OCI-LY7 (cell line): ENCODE data around the gene PDE3B. TPM values are rescaled to one million over a fixed set of nuclear protein-coding genes. Genes with fewer than 3 reads are reported as not detected.
"Not testable (repeated sequence)": the region's sequence is repeated elsewhere in the genome, so short reads cannot be mapped to it uniquely, and the experiment has no call there.

Experiments
- BruUV-seq: library from RNA; stranded (reverse); fragments of 400-500 nt; replicated peaks from 2 replicates; lab custom pipeline; 2021; lab: Mats Ljungman, UMichigan
- CTCF ChIA-PET: fragments of 300-600 bp; sonication (Branson Sonifier 250); formaldehyde crosslinking; loops from one replicate; lab custom pipeline; 2022; ENCODE audit warnings: antibody characterized with exemption; ENCODE audit not compliant: unreplicated experiment; lab: Charles Lee
- POLR2A ChIA-PET: fragments of 300-600 bp; sonication (Branson Sonifier 250); formaldehyde crosslinking; loops from one replicate; lab custom pipeline; 2022; ENCODE audit warnings: antibody characterized with exemption; lab: Charles Lee
- DNase-seq: peaks from one replicate; pipeline ENCODE4 v3.0.0-alpha.2; 2015; ENCODE audit warnings: low spot score
- H2AFZ ChIP-seq: fragments of 200-600 bp; sonication (generic), shearing (Covaris generic); 2 replicates; pipeline ENCODE4 v1.6.1; 2014; ENCODE audit warnings: mild to moderate bottlenecking, antibody characterized with exemption, low read length, moderate library complexity
- H3K27ac ChIP-seq: fragments of 200-600 bp; sonication (generic); 2 replicates; pipeline ENCODE4 v1.5.1; 2014; ENCODE audit warnings: mixed run types, low read depth, mild to moderate bottlenecking, moderate library complexity, low read length, inconsistent platforms; ENCODE audit not compliant: poor library complexity, severe bottlenecking
- H3K36me3 ChIP-seq: fragments of 200-600 bp; sonication (generic); 2 replicates; pipeline ENCODE4 v1.6.1; 2014; ENCODE audit warnings: mild to moderate bottlenecking, antibody characterized with exemption, low read length, moderate library complexity, mixed read lengths; ENCODE audit not compliant: insufficient read depth
- H3K4me1 ChIP-seq: fragments of 200-600 bp; sonication (generic); 2 replicates; pipeline ENCODE4 v1.5.1; 2014; ENCODE audit warnings: mild to moderate bottlenecking, low read length; ENCODE audit not compliant: insufficient read depth, poor library complexity, severe bottlenecking
- H3K4me2 ChIP-seq: fragments of 200-600 bp; sonication (generic); 2 replicates; pipeline ENCODE4 v1.6.1; 2014; ENCODE audit warnings: mild to moderate bottlenecking, low read length
- H3K4me3 ChIP-seq: fragments of 200-600 bp; sonication (generic); 2 replicates; pipeline ENCODE4 v1.5.1; 2014; ENCODE audit warnings: mild to moderate bottlenecking, low read depth, low read length; ENCODE audit not compliant: poor library complexity, severe bottlenecking
- H3K79me2 ChIP-seq: fragments of 200-600 bp; sonication (generic); 2 replicates; pipeline ENCODE4 v1.6.1; 2016; ENCODE audit warnings: low read depth, mild to moderate bottlenecking, low read length, moderate library complexity, mixed read lengths; ENCODE audit not compliant: insufficient read depth
- H3K9me2 ChIP-seq: fragments of 200-600 bp; sonication (generic); 2 replicates; pipeline ENCODE4 v1.6.1; 2016; ENCODE audit warnings: mild to moderate bottlenecking, low read length, mixed read lengths; ENCODE audit not compliant: insufficient read depth
- H3K9me3 ChIP-seq: fragments of 200-600 bp; sonication (generic); 2 replicates; pipeline ENCODE4 v1.6.1; 2014; ENCODE audit warnings: mild to moderate bottlenecking, mixed run types, low read length, mixed read lengths
- H4K20me1 ChIP-seq: fragments of 200-600 bp; sonication (generic); 2 replicates; pipeline ENCODE4 v1.6.1; 2014; ENCODE audit warnings: mild to moderate bottlenecking, antibody characterized with exemption, low read length, moderate library complexity, mixed read lengths; ENCODE audit not compliant: insufficient read depth
- CTCF ChIP-seq: fragments of 200-600 bp; sonication (generic); conservative IDR thresholded peaks from 2 replicates; pipeline ENCODE4 v1.5.1; 2014; ENCODE audit warnings: mild to moderate bottlenecking, antibody characterized with exemption, low read length, moderate library complexity, mixed read lengths
- EZH2phosphoT487 ChIP-seq: fragments of 200-600 bp; sonication (generic); IDR thresholded peaks from 2 replicates; pipeline ENCODE4 v1.6.1; 2018; ENCODE audit warnings: low read depth, borderline replicate concordance, mild to moderate bottlenecking, mixed run types, antibody characterized with exemption, low read length, moderate library complexity, mixed read lengths
- intact Hi-C: fragments of 100-400 bp; cut with micrococcal nuclease; formaldehyde crosslinking; loops from one replicate; pipeline ENCODE4 v1.10.0; 2022; ENCODE audit not compliant: unreplicated experiment
- total RNA-seq, 2 experiments: library from RNA; depleted of rRNA in 1 of 2; stranded (reverse); fragments of >200 nt in 1 of 2; shearing (Covaris generic) in 1 of 2; gene quantifications; 2 replicates each; pipeline ENCODE4 v1.2.3, GENCODE V29; 2014 to 2022

The PDE3B gene
- total RNA-seq, 2 experiments from 2014 or later: not detected

- no peaks in the 10 kb centered on the region for H3K79me2 ChIP-seq
- ChIA-PET CTCF (no interaction called here), POLR2A (no interaction called here)
- no TSS peak for BruUV-seq
- no peak for DNase-seq
- H2AFZ ChIP-seq: no peak overlapping the region
- no peak overlapping the region for H3K4me2 ChIP-seq
- no peaks in the 10 kb centered on the region for H4K20me1 ChIP-seq
- no peak overlapping the region for H3K4me3 ChIP-seq
- no peak overlapping the region for H3K27ac ChIP-seq
- no peaks in the 10 kb centered on the region for H3K36me3 ChIP-seq
- no peaks in the 10 kb centered on the region for H3K9me2 ChIP-seq
- intact Hi-C loops: no loop called here
- no peaks in the 10 kb centered on the region for H3K4me1 ChIP-seq
- TF ChIP-seq CTCF: no peak
- no peak for TF ChIP-seq EZH2phosphoT487
- H3K9me3 ChIP-seq: no peaks in the 10 kb centered on the region
Measured at GRCh38 chr11:14703731-14704130, 60.1 kb downstream of the PDE3B start.

- H2AFZ ChIP-seq: no peak overlapping the region
- H3K4me2 ChIP-seq: no peak overlapping the region
- no peak for TF ChIP-seq EZH2phosphoT487
- TF ChIP-seq CTCF: no peak
- POLR2A ChIA-PET: no interaction called here
- no peak overlapping the region for H3K27ac ChIP-seq
- intact Hi-C loops: no loop called here
- no peak for DNase-seq
- CTCF ChIA-PET: no interaction called here
- H3K36me3 ChIP-seq: no peaks in the 10 kb centered on the region
- no peaks in the 10 kb centered on the region for H3K4me1 ChIP-seq
- no peak overlapping the region for H3K4me3 ChIP-seq
- H3K9me2 ChIP-seq: no peaks in the 10 kb centered on the region
- H3K9me3 ChIP-seq: no peaks in the 10 kb centered on the region
- H3K79me2 ChIP-seq: no peaks in the 10 kb centered on the region
- no TSS peak for BruUV-seq
- no peaks in the 10 kb centered on the region for H4K20me1 ChIP-seq
Measured at GRCh38 chr11:14705067-14705466, 61.5 kb downstream of the PDE3B start.

GRCh38 chr11:14713496-14714244, 70.1 kb downstream of the PDE3B start:
- Histone ChIP-seq H3K9me2 (no peaks in the 10 kb centered on the region), H2AFZ (no peak overlapping the region), H3K79me2 (no peaks in the 10 kb centered on the region), H3K4me1 (no peaks in the 10 kb centered on the region), H3K27ac (no peak overlapping the region), H3K9me3 (no peaks in the 10 kb centered on the region), H4K20me1 (no peaks in the 10 kb centered on the region), H3K36me3 (no peaks in the 10 kb centered on the region), H3K4me2 (no peak overlapping the region), H3K4me3 (no peak overlapping the region)
- TF ChIP-seq EZH2phosphoT487 (no peak), CTCF (no peak)
- BruUV-seq: no TSS peak
- intact Hi-C loops: no loop called here
- ChIA-PET CTCF (no interaction called here), POLR2A (interaction anchor here (0.7 kb wide), 1 partner anchor 33 kb away, joined by 3 read pairs; no protein-coding TSS in a partner anchor)
- no peak for DNase-seq

GRCh38 chr11:14715669-14716068, 72.1 kb downstream of the PDE3B start:
- DNase-seq, intact Hi-C loops, H3K79me2 ChIP-seq, BruUV-seq, H3K9me2 ChIP-seq, H3K4me1 ChIP-seq, CTCF ChIA-PET, H3K9me3 ChIP-seq, H4K20me1 ChIP-seq, H3K4me2 ChIP-seq, H3K27ac ChIP-seq, H3K36me3 ChIP-seq, H2AFZ ChIP-seq, H3K4me3 ChIP-seq: not testable (repeated sequence)
- POLR2A ChIA-PET: interaction anchor here (0.7 kb wide), 1 partner anchor 12 kb away, joined by 3 read pairs; no protein-coding TSS in a partner anchor
